HCT116 (cell line): ENCODE measurements around the gene GALNT16.

Experiments
- SIN3A ChIP-seq: IDR thresholded peaks from 2 replicates; pipeline ENCODE4 v1.6.1; 2012; ENCODE audit warnings: low read depth
- ZNF274 ChIP-seq: fragments of 200-500 bp; sonication (Bioruptor generic); IDR thresholded peaks from 2 replicates; pipeline ENCODE4 v1.6.1; 2014; ENCODE audit warnings: mild to moderate bottlenecking, low read depth, low read length, inconsistent platforms

- no peak for TF ChIP-seq SIN3A
- no peak for TF ChIP-seq ZNF274
These were observed 21.1 kb upstream of the GALNT16 start for GRCh38 chr14:69238883-69239282.
